ENCODE results near the gene RPL36AL.
"Not testable (repeated sequence)": the region's sequence is repeated elsewhere in the genome, so short reads cannot be mapped to it uniquely, and the experiment has no call there.

The RPL36AL gene

GRCh38 chr14:49621114-49621881 is 872 bp upstream of the RPL36AL start:
- no peak for DNase-seq (ENCODE audit: low read depth)
- H3K4me3 ChIP-seq (ENCODE audit: low read depth, low read length): peak overlapping the region; percentile 94

GRCh38 chr14:49619730-49620129 is 696 bp downstream of the RPL36AL start:
- H3K4me3 ChIP-seq (ENCODE audit: low read depth, low read length): peak overlapping the region; percentile 94
- no peak for DNase-seq (ENCODE audit: low read depth)

- DNase-seq (ENCODE audit: low read depth): not testable (repeated sequence)
- H3K4me3 ChIP-seq (ENCODE audit: low read depth, low read length): peak overlapping the region; percentile 94
These were observed 1.2 kb downstream of the RPL36AL start for GRCh38 chr14:49619273-49619672.

- no peak overlapping the region for H3K4me3 ChIP-seq (ENCODE audit: low read depth, low read length)
- DNase-seq (ENCODE audit: low read depth): no peak
These were observed 2.4 kb downstream of the RPL36AL start for GRCh38 chr14:49617852-49618519.

GRCh38 chr14:49615776-49616175 is 4.7 kb downstream of the RPL36AL start:
- DNase-seq (ENCODE audit: low read depth): no peak
- H3K4me3 ChIP-seq (ENCODE audit: low read depth, low read length): no peak overlapping the region

GRCh38 chr14:49614196-49614595 is 6.2 kb downstream of the RPL36AL start:
- no peak for DNase-seq (ENCODE audit: low read depth)
- no peak overlapping the region for H3K4me3 ChIP-seq (ENCODE audit: low read depth, low read length)

GRCh38 chr14:49612671-49613070 is 7.8 kb downstream of the RPL36AL start:
- H3K4me3 ChIP-seq (ENCODE audit: low read depth, low read length): no peak overlapping the region
- DNase-seq (ENCODE audit: low read depth): no peak

GRCh38 chr14:49612251-49612650 is 8.2 kb downstream of the RPL36AL start:
- no peak overlapping the region for H3K4me3 ChIP-seq (ENCODE audit: low read depth, low read length)
- no peak for DNase-seq (ENCODE audit: low read depth)

GRCh38 chr14:49607583-49607982 is 12.8 kb downstream of the RPL36AL start:
- DNase-seq (ENCODE audit: low read depth): no peak
- H3K4me3 ChIP-seq (ENCODE audit: low read depth, low read length): no peak overlapping the region

- peak within 1 kb of the TSS; percentile 95 for H3K4me3 ChIP-seq (ENCODE audit: low read depth, low read length)
These were observed 21.7 kb downstream of the RPL36AL start, which contains the start of gene LRR1 for GRCh38 chr14:49598485-49599300. TSS of gene LRR1 (plus strand) at chr14:49598940. CDS start at chr14:49599021, 81 bp downstream.

GRCh38 chr14:49598189-49598484 is 22.3 kb downstream of the RPL36AL start:
- DNase-seq (ENCODE audit: low read depth): no peak
- peak overlapping the region; percentile 95 for H3K4me3 ChIP-seq (ENCODE audit: low read depth, low read length)

More at GRCh38 chr14:49598485-49599300, 21.7 kb downstream of the RPL36AL start, which contains the start of gene LRR1:
- DNase-seq (ENCODE audit: low read depth): peak; percentile 59

GRCh38 chr14:49594347-49595091 is 25.9 kb downstream of the RPL36AL start:
- DNase-seq (ENCODE audit: low read depth): no peak

GRCh38 chr14:49593016-49593415 is 27.4 kb downstream of the RPL36AL start:
- no peak for DNase-seq (ENCODE audit: low read depth)
- no peak overlapping the region for H3K4me3 ChIP-seq (ENCODE audit: low read depth, low read length)

More at GRCh38 chr14:49594347-49595091, 25.9 kb downstream of the RPL36AL start:
- no peak overlapping the region for H3K4me3 ChIP-seq (ENCODE audit: low read depth, low read length)

- DNase-seq (ENCODE audit: low read depth): no peak
- no peak overlapping the region for H3K4me3 ChIP-seq (ENCODE audit: low read depth, low read length)
These were observed 31.0 kb downstream of the RPL36AL start for GRCh38 chr14:49589387-49589786.

- H3K4me3 ChIP-seq (ENCODE audit: low read depth, low read length): peak overlapping the region; percentile 92
- peak; percentile 39 for DNase-seq (ENCODE audit: low read depth)
These were observed 33.6 kb downstream of the RPL36AL start for GRCh38 chr14:49586673-49587460.

GRCh38 chr14:49585803-49586672 is 34.4 kb downstream of the RPL36AL start, which contains the start of gene RPS29:
TSS of gene RPS29 (minus strand) at chr14:49586380. CDS start at chr14:49586346, 34 bp downstream.
- DNase-seq (ENCODE audit: low read depth): peak; percentile 96
- peak within 1 kb of the TSS; percentile 92 for H3K4me3 ChIP-seq (ENCODE audit: low read depth, low read length)

- not testable (repeated sequence) for DNase-seq (ENCODE audit: low read depth)
- peak overlapping the region; percentile 92 for H3K4me3 ChIP-seq (ENCODE audit: low read depth, low read length)
These were observed 35.3 kb downstream of the RPL36AL start for GRCh38 chr14:49584981-49585640.

Data from skeletal muscle cell (primary cell).